ENCODE results near the gene ERCC2.

- no peak for TF ChIP-seq JUND (IDR thresholded peaks at IDR 0.05)
- TF ChIP-seq, protein P1, sequence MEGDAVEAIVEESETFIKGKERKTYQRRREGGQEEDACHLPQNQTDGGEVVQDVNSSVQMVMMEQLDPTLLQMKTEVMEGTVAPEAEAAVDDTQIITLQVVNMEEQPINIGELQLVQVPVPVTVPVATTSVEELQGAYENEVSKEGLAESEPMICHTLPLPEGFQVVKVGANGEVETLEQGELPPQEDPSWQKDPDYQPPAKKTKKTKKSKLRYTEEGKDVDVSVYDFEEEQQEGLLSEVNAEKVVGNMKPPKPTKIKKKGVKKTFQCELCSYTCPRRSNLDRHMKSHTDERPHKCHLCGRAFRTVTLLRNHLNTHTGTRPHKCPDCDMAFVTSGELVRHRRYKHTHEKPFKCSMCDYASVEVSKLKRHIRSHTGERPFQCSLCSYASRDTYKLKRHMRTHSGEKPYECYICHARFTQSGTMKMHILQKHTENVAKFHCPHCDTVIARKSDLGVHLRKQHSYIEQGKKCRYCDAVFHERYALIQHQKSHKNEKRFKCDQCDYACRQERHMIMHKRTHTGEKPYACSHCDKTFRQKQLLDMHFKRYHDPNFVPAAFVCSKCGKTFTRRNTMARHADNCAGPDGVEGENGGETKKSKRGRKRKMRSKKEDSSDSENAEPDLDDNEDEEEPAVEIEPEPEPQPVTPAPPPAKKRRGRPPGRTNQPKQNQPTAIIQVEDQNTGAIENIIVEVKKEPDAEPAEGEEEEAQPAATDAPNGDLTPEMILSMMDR (IDR thresholded peaks at IDR 0.05; ENCODE audit: low read depth, low read length, missing input control), result no peak
- TF ChIP-seq SP1 (IDR thresholded peaks at IDR 0.05), result no peak
- no peak for TF ChIP-seq RAD21 (IDR thresholded peaks at IDR 0.05)
- TF ChIP-seq REST (IDR thresholded peaks at IDR 0.05), result no peak
- TF ChIP-seq RXRA (IDR thresholded peaks at IDR 0.05), result no peak
- TF ChIP-seq TAF1 (conservative IDR thresholded peaks at IDR 0.05), result no peak
- no peak for TF ChIP-seq YY1 (IDR thresholded peaks at IDR 0.05)
- TF ChIP-seq EGR1 (IDR thresholded peaks at IDR 0.05; ENCODE audit: low read depth in 2 of 2), result no peak
- no peak for TF ChIP-seq ATF3 (IDR thresholded peaks at IDR 0.05)
- TF ChIP-seq, protein P2, sequence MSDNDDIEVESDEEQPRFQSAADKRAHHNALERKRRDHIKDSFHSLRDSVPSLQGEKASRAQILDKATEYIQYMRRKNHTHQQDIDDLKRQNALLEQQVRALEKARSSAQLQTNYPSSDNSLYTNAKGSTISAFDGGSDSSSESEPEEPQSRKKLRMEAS (IDR thresholded peaks at IDR 0.05), result no peak
These were observed 21.7 kb upstream of the ERCC2 start for GRCh38 chr19:45391871-45392665.

All from liver (tissue), 3 donors.